ENCODE data around the gene KNCN. TPM values are rescaled to one million over a fixed set of nuclear protein-coding genes. Genes with fewer than 3 reads are reported as not detected.

The KNCN gene
- total RNA-seq = not detected in 2 replicates

DNA sequence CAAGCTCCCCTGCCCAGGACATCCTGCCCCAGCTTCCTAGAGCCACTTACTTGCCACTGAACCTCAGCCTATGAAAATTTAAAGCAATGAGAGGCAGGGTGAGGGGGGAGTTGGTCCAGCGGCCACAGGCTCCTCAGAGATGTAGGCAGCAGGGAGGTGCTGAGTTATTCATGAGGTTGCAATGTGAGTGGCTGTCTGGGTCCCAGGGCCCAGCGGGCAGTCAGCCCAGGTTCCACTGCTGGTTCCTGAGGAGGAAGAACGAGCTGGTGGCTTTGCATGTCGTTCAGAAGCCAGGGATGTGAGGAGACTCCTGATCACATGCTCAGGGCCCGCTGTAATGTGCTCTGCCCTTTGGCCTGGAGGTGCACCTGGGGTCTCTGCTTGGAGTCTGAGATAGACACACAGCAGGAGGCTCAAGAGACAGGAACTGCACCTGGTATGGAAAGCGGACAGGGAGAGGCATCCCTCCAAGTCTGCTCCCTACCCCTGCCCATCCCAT is at the start of gene KNCN:
Gene KNCN (minus strand): TSS at position 51 of the 499 bp plus-strand sequence. CDS start 432 bp downstream, outside the sequence.
- DNase-seq (ENCODE audit: extremely low read depth, low read depth, low spot score) = no peak

DNA sequence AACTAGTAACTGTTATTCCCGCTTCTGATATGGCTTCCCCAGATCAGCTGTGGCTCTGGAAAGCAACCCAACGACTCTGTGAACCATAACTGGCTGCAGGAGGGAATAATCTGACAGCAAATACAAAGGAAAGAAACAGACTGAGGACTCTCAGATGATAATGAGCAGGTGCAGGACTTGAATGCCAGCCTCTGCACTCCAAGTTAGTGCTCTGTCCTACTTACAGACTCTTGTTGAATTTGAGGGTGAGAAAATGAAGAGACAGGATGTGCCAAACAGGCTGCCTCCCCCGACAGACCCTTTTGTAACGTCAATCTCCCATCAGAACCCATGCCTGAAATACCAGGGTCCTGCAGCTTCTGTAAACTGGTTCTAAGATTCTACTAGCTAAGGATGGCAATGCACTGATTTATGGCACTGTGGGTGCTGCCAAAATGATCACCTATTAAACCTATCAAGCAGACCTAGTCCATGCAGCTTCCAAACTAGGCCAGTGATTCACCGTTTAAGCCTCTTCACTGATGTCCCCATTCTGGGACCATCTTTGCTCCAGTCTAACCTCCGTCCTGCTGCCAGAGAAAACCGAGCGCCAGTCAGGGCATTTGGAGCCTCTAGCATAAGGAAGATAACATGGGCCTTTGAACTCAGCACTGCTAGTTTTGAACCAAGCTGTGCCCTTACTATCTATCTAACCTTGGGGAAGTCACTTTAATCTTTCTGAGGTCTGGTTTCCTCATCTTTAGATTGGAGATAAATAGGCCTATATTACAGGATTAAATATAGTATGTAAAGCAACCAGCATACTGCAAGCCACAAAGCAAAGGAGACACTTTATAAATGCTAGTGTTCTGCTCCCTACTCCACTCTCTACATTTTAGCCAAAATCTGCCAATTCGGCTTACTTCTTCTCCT is 47.9 kb upstream of the KNCN start:
- no peak for DNase-seq (ENCODE audit: extremely low read depth, low read depth, low spot score)

DNA sequence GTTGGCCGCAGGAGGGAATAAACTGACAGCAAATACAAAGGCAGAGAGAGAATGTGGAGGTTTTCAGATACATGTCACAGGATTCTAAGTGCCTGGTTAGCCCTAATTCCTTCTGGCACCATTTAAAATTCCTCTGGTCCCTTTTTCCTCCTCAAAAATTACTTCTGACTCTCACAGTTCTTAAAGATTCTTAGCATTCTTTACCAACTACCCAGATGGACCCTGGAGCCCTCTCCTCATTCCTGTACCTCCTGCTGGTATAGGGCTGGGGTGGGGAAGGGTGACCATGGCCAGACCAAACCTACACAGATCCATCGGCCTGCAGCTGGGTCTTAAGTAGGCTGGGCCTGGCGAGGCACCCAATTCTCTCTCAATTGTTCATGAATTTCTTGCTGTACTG is 45.4 kb upstream of the KNCN start:
- no peak for DNase-seq (ENCODE audit: extremely low read depth, low read depth, low spot score)

DNA sequence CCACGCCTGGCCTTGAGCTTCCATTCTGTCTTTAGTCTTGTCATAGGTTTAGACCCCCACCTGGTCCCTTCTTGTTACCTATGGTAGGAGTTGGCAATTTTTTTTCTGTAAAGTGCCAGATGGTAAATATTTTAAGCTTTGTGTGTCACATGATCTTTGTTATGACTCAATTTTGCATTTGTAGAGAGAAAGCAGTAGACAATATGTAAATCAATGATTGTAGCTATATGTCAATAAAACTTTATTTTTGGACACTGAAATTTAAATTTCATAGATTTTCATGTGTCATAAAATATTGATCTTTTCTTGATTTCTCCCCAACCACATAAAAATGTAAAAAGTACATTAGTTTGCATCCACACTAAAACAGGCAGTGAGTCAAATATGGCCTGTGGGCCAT is 44.6 kb upstream of the KNCN start:
- no peak for DNase-seq (ENCODE audit: extremely low read depth, low read depth, low spot score)

DNA sequence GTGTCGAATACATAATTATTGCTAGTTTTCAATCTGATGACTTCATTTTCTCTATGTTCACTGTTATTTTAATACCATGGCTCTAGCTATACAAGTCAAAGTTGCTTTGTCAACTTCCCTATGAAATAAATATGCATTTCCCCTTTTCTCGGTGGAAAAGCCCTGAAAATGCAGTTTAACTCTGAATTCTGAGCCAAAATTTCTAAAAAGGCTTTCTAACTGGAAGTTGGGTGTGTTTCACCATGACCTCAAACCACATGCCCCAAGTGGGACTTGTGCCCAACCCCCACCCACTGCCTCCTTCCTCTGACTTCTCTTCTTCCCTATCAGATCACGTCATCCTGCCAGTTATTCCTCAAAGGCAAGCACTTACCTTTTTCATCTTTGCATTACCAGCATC is 43.7 kb upstream of the KNCN start:
- no peak for DNase-seq (ENCODE audit: extremely low read depth, low read depth, low spot score)

DNA sequence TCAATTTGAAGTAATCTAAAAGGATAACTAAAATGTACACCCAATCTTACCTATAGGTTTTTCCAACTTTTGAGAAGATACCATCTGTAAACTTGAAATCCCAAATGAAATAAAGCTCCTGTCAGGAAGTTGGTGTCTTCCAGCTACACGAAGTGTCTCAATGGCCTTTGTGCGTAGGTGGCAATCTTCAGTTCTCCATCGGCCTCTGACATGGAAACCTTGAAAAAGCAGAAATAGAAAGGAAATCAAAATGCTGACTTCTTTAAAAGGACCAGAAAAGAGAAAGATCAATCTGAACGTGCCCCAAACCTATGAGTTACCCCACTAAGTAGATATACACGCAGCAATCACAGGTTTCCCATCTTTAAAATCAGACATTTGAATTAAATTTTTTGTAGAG is 42.6 kb upstream of the KNCN start:
- no peak for DNase-seq (ENCODE audit: extremely low read depth, low read depth, low spot score)

DNA sequence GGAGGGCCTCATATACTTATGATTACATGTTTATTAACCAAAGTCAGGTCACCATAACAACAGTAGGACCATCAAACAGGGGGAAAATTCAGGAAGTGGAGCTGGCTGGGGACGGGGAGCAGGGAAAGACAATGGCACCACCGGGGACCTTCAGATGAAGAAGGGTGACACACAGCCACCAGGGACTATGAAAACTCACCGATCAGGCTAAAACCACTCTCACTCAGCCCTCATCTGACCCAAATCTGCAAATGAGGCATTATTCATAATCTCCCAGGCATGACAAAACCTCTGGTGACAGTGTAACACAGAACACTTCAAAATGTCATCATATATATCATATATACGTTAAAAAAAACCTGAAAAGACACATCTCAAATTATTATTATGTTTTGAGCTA is 41.4 kb upstream of the KNCN start:
- no peak for DNase-seq (ENCODE audit: extremely low read depth, low read depth, low spot score)

DNA sequence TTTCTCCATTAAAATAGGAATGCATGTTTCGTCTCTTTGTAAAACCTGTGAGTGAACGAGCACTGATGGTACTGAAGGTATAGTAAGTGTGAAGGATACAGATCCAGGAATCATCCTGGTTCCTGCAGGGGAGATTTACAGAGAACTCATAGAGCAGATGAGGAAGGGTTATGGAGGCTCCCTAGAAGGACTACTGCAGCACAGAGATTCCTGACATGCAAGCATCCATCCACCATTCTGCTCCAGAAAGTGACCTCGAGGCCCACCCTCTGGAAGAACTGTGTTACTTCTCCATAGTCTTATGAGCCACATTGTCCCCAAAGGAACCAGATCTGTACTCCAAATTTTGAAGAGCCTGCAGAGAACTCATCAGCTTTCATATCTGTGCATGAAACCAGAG is 38.1 kb upstream of the KNCN start:
- no peak for DNase-seq (ENCODE audit: extremely low read depth, low read depth, low spot score)

DNA sequence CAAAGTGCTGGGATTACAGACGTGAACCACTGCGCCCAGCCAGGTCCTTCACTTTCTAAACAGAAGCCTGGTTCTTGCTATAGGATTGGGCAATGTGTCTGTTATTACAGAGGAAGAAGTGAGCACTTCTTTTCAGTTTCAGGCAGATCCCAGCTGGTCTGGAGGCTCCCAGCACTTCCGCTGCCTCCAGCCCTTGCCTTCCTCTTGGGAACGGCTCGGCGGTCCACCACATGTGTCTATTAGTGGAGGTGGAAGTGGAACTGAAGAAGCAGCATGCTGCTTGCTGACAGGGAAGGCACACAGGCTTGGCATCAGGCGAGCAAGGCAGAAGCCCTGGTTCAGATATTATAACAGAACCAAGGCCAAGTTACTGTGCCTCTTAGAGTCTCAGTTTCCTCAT is 35.6 kb upstream of the KNCN start:
- no peak for DNase-seq (ENCODE audit: extremely low read depth, low read depth, low spot score)

DNA sequence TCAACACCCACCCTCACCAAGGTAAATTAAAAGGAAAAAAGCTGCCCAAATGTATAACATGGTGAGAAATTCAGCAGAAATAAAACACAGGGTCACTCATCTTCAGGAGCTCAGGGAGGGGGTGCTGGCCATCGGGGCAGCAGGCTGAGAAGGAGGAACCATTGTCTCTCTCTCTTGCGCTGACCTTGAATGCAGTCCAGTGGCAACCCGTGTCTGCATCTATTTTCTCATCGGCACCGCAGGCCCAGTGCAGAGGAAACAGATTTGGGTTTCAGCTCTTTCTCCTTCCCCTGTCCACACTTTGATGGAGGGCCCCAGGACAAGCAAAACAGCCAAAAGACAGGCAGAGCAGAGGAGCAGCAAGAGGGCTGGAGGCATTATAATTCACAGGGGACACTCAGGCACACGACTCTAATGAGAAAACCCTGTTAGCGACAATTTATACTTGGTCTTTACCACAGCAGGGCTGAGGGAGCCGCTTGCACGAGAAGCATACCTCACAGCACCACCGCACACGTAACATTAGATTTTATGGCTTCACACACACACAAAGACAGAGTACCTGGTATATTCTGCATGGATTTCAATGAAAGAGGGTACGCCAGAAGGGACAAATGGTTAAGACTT is 34.0 kb upstream of the KNCN start:
- DNase-seq (ENCODE audit: extremely low read depth, low read depth, low spot score) = no peak

DNA sequence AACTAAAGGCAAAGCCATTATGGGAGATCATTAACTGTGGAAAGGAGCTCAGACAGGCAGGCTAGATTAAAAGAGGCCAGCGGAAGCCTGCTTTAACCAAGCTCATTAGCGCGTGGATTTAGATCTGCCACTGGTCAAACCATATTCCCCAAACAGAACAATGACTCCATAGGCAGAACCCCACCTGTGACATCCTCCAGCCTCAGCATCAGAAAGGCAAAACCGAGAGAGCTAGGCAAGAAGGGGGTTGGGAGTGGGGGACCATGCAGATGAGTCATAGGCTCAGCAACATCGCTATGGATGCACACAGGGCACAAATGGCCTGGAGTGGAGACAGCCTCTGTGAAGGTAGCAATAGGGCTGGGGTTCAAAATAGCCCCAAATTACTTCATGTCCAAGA is 32.0 kb upstream of the KNCN start:
- DNase-seq (ENCODE audit: extremely low read depth, low read depth, low spot score) = no peak

DNA sequence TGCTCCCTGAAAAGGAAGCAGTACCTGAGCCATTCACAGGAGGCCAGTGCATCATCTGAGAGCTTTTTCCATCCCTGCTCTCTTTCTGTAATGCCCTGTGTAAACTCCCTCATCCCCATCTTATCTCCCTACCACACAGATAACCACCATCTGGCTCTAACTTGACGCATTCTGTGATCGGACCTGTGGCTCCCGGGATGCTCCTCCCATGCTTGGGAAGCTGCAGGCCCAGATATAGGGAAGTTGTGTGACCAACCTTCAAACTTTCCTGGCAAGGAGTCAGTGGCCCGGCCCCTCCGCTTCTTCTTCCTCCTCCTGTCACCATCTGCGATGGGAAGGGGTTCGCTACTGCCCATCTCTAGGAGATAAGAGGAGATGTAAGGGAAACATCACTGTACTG is 31.5 kb upstream of the KNCN start:
- DNase-seq (ENCODE audit: extremely low read depth, low read depth, low spot score) = no peak

DNA sequence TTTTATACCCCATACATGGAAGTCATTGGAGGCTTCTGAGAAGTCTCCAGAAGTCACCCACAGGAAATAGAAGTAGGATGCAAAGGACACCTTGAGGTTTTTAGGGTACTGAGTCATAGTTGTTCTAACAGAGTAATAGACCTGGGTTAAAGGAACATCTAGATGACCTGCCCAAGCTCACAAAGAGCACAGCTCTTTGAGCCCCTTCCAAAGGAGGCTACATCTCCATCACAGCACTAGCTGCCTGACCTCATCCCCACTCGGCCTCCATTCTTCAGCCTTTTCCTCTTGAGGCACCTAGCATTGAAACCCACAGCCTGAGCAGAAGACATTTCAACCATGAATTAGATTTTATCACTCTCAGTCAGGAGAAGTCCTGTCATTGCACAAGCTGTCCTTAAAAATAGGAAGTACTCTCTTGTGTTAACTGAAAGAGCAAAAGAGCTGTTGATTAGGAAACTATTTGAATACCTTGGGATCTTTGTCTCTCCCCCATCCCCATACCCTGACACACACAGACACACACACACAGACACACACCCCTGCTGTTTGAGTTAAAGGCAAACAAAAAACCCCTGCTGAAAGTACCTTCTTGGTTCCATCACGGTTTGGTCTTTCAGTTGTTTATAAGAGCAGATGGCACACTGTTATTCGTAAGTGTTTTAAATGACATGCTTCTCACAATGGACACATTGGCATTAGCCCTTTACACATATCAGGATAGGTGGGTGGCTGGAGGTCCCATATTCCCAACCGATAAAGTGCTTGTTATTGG is 30.4 kb upstream of the KNCN start:
- no peak for DNase-seq (ENCODE audit: extremely low read depth, low read depth, low spot score)

DNA sequence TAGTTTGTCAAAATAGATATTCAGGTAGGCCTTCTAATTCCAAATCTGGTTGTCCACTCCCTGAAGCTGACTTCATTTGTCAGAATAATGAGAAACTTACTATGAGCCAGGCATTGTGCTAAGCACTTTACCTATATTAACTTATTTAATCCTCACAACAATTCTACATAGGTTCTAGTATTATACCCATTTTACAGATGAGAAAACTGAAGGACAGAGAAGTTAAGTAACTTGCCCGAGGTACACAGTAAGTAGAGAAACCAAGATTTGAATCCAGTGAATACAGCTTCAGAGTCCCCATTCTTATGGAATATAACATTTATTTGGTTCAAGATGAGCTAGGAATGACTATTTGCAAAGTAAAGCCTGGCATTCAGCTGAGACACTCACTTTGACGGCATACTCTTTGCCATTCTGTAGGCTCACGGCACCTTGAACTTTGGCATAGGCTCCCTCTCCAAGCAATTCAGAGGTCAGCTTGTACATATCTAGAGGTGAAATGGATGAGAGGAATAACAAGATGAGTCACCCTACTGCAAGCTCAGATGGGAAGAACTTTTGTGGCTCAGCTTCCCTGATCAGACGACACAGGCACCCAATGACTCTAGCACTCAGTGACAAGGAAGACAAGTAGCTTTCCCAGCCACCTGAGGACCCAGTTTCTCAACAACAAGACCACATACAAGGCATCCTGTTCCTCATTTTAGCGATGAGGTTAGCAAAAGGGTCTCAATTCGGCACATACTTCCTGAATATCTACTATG is 28.9 kb upstream of the KNCN start:
- DNase-seq (ENCODE audit: extremely low read depth, low read depth, low spot score) = no peak

DNA sequence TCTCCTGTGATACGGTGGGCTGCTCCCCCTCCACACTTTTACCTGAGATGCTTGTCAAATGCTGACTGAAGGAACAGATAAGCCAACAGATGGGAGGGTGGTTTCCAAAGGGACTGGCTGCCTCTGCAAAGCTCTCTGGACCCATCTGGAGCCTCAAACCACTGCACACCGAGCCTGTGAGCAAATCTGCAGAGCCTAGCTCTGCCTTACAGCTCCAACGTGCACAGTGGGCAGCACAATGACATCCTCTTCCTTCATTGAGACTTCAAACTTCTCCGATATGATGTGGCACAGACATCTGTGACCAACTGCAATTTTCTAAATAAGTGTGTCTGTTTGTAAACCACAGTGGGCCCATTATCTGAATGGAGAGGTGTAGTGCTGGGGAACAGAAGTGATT is 26.2 kb upstream of the KNCN start:
- DNase-seq (ENCODE audit: extremely low read depth, low read depth, low spot score) = no peak

DNA sequence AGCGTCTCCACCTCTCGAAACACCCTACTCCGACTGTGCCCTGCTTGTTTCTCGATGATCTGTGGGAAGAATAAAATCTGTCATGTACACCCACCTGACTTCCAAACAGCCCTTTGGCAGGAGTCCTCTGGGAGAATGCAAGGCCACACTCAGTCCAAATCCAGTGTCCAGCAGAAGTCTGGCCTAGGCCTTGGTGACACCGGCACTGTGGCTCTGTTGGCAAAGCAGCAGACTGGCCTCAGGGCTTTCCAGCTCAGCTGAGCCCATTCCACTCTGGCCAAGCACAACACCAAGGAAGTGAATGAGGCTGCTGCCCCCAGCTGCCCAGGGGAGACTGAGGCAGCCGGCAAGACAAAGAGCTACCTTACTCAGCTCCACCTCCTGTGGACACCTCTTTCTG is 25.1 kb upstream of the KNCN start:
- no peak for DNase-seq (ENCODE audit: extremely low read depth, low read depth, low spot score)

DNA sequence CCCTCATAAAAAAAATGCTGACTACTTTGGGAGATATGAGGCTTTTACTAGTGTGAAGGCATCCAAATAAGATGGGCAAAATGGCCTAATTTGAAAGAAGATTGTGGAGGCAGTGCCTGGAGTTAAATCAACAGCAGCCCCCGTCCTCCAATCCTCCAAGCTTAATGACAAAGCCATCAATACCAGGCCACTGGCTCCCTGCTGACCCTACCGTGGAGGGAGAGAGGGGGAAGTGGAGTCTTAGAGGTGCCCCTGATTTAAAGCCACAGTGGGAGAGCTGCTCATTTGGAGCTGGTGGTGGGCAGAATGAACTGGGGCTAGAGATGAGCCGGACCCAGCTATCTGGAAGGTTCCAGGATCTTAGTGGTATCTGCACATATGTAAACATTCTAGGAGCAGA is 24.3 kb upstream of the KNCN start:
- DNase-seq (ENCODE audit: extremely low read depth, low read depth, low spot score) = no peak

DNA sequence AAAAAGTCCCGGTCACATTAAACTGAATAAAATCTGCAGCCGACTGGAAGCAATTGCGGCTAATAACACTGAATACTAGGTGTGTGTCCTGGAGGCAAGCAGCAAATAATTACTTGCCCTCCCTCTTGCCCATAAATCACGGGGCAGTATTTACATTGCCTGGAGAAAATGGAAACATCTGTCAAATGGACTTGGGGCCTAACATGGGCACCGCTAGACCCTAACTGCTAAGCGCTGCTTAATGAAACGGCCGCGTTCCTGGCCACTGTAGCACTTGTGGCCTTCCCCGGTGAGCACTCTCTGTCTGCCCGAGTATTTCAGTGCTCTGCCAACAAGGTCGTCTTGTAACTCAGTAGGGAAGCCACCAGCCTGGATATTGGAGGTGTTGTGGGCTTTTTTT is 23.9 kb upstream of the KNCN start:
- DNase-seq (ENCODE audit: extremely low read depth, low read depth, low spot score) = no peak

DNA sequence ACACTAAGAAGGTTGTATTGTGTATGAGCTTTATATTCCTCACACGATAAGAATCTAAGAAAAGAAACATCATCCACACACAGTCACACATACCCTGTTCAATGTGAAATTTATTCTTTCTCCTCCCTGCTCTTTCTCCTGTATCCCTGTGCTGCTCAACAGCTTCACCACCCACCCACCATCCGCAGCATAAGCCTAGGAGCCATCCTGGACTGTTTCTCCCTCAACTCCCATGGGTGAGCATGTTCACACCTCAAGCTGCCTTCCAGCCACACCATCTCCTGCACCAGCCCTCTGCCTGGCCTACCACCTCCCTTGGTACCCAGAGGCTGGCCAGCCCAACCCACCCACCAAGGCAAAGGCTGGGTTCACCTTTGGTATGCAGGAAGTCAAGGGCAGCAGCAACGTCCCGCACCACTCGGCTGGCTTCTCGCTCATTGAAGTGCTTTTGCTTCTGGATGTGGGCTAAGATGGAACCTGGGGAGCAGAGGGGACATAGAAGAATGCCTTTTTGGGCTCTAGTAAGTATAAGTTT is 20.3 kb upstream of the KNCN start:
- DNase-seq (ENCODE audit: extremely low read depth, low read depth, low spot score) = no peak

All from glomerular endothelial cell (primary cell).